Fibroblast of the aortic adventitia (primary cell): ENCODE measurements around the gene YJU2. TPM values are rescaled to one million over a fixed set of nuclear protein-coding genes. Genes with fewer than 3 reads are reported as not detected.
"Not testable (repeated sequence)": the region's sequence is repeated elsewhere in the genome, so short reads cannot be mapped to it uniquely, and the experiment has no call there.

Experiments used
- DNase-seq: peaks from one replicate; pipeline ENCODE4 v3.0.0-alpha.2; 2010; ENCODE audit warnings: low read depth
- H3K4me3 ChIP-seq: 2 replicates; pipeline ENCODE4 v1.5.1; 2011; ENCODE audit warnings: low read depth, mild to moderate bottlenecking, control low read depth, low read length, moderate library complexity
- total RNA-seq: library from RNA; depleted of rRNA; stranded (reverse); fragments of >200 nt; gene quantifications from 2 replicates; pipeline ENCODE4 v1.2.3, GENCODE V29; 2012; ENCODE audit warnings: low replicate concordance
- TF ChIP-seq, protein P1 (sequence below): IDR thresholded peaks from 2 replicates; pipeline ENCODE4 v1.5.1; 2011; ENCODE audit warnings: mild to moderate bottlenecking, low read length, control low read depth, inconsistent platforms; ENCODE audit not compliant: insufficient read depth

The YJU2 gene
- total RNA-seq, 1 donor = 17.2 TPM

DNA sequence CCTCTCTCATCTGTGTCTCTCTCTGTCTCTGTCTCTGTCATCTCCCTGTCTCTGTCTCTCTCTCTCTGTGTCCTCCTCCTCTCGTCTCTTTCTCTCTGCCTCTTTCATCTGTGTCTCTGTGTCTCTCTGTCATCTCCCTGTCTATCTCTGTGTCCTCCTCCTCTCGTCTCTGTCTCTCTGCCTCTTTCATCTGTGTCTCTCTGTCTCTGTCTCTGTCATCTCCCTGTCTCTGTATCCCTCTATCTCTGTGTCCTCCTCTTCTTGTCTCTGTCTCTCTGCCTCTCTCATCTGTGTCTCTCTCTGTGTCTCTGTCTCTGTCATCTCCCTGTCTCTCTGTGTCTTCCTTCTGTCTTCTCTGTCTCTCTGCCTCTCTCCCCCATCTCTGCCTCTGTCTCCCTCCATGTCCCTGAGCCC is 18.1 kb upstream of the YJU2 start:
- H3K4me3 ChIP-seq = no peak overlapping the region
- DNase-seq = no peak
- TF ChIP-seq, protein P1, sequence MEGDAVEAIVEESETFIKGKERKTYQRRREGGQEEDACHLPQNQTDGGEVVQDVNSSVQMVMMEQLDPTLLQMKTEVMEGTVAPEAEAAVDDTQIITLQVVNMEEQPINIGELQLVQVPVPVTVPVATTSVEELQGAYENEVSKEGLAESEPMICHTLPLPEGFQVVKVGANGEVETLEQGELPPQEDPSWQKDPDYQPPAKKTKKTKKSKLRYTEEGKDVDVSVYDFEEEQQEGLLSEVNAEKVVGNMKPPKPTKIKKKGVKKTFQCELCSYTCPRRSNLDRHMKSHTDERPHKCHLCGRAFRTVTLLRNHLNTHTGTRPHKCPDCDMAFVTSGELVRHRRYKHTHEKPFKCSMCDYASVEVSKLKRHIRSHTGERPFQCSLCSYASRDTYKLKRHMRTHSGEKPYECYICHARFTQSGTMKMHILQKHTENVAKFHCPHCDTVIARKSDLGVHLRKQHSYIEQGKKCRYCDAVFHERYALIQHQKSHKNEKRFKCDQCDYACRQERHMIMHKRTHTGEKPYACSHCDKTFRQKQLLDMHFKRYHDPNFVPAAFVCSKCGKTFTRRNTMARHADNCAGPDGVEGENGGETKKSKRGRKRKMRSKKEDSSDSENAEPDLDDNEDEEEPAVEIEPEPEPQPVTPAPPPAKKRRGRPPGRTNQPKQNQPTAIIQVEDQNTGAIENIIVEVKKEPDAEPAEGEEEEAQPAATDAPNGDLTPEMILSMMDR = no peak

DNA sequence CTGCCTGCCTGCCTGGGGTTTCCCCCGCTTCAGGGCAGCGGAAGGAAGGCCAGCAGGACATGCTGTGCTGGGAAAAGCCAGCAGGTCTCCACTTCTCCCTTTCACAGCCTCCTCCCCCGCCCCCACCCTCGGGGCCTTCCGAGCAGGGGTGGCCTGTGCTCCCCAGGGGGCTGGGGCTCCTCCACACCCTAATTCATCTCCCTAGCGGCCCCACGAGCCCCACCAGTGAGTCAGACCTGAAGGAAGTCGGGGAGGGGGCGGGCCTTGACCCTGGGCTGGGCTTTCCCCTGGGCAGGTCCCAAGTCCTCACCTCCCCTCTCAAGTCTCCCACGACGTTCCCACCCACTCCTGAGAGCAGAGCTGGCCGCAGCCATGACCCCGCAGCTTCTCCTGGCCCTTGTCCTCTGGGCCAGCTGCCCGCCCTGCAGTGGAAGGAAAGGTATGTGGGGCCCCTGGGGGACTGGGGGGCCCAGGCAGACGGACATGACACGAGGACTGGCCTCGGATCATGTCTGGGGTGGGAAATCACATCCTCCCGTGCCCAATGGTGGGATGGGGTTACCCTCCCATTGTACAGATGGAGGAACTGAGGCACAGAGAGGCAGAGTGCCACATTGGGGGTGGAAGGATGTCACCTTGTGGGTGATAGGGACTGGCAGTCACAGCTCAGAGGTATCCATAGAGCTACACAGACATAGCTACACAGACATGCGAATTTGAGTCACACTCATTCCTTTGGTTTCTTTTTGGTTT is 17.5 kb upstream of the YJU2 start, which contains the start of gene EBI3:
Gene EBI3, plus strand, starts transcription at position 345 of the 753 bp plus-strand sequence. Its CDS starts 28 bp downstream, at position 373.
- TF ChIP-seq, protein P1 = no peak
- peak; percentile 32 for DNase-seq

DNA sequence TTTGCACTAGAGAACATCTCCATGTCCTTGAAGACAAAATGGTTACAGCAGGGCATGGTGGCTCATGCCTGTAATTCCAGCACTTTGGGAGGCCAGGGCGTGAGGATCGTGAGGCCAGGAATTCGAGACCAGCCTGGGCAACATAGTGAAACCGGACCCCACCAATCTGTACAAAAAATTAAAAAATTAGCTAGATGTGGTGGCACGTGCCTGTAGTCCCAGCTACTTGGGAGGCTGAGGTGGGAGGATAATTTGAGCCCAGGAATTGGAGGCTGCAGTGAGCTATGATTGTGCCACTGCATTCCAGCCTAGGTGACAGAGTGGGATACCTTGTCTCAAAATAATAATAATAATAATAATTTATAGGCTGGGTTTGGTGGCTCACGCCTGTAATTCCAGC is 16.6 kb upstream of the YJU2 start:
- not testable (repeated sequence) for H3K4me3 ChIP-seq, DNase-seq

More for the DNA sequence above, 17.5 kb upstream of the YJU2 start, which contains the start of gene EBI3:
- no peak within 1 kb of the TSS for H3K4me3 ChIP-seq

DNA sequence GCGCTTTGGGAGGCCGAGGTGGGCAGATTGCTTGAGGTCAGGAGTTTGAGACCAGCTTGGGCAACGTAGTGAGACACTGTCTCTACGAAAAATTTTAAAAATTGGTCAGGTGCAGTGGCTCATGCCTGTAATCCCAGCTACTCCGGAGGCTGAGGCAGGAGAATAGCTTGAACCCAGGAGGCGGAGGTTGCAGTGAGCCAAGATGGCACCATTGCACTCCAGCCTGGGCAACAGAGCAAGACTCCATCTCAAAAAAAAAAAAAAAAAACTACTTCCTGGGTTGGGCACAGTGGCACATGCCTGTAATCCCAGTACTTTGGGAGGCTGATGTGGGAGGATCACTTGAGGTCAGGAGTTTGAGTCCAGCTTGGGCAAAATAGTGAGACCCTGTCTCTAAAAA is 15.4 kb upstream of the YJU2 start:
- DNase-seq = not testable (repeated sequence)

DNA sequence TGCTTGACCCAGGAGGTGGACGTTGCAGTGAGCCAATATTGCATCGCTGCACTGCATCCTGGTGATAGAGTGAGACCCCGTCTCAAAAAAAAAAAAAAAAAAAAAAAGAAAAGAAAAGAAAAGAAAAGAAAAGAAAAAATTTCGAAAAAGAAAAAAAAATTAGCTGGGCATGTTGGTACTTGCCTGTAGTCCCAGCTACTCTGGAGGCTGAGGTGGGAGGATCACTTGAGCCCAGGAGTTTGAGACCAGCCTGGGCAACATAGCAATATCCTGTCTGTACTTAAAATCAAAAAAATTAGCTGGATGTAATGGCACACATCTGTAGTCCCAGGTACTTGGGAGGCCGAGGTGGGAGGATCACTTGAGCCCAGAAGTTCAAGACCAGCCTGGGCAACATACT is 14.7 kb upstream of the YJU2 start:
- not testable (repeated sequence) for H3K4me3 ChIP-seq, DNase-seq

More for the DNA sequence above, 15.4 kb upstream of the YJU2 start:
- H3K4me3 ChIP-seq = not testable (repeated sequence)

DNA sequence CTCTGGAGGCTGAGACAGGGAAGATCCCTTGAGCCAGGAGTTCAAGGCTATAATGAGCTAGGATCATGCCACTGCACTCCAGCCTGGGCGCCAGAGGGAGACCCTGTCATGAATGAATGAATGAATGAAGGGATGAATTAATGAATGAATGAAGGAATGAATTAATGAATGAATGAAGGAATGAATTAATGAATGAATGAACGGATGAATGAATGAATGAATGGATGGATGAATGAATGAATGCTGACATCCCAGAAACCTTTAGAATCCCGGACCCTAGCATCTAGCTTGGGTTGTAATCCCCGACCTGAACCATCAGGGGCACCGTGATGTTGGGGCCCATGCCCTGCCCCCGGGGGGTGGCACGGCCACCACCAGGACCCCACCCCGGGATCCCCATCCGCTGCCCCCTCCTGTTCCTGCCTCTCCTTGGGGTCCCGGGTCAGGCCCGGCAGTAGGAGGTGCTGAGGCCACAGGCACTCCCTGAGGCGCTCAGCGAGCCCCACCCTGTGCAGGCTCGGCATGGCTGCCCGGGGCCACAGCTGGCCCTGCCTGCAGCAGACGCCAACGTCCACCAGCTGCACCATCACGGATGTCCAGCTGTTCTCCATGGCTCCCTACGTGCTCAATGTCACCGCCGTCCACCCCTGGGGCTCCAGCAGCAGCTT is 14.1 kb upstream of the YJU2 start:
- TF ChIP-seq, protein P1 = no peak
- no peak overlapping the region for H3K4me3 ChIP-seq
- no peak for DNase-seq

DNA sequence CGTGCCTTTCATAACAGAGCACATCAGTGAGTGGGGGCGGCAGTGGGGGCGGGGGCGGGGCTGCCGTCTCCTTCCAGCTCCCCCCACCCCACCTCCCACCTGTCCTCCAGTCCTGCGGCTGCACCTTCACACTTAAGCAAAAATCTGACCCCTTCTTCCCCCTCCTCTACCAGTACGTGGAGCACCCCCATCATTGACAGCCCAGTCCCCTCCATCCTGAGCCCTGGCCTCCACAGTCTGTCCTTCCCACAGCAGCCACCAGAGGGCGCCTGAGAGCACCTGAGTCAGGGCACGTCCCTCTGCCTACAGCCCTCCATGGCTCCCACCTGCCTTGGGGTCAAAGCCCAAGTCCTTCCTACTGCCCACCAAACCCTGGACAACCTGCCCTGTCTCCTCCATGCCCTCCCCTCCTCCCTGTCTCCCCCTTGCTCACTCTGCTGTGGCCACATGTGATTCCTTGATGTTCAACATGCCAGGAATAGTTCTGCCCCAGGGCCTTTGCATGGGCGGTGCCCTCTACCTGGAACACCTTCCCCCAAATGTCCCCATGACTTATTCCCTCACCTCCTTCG is 13.5 kb upstream of the YJU2 start:
- TF ChIP-seq, protein P1 = peak; percentile 87
- DNase-seq = peak; percentile 33
- H3K4me3 ChIP-seq = no peak overlapping the region

DNA sequence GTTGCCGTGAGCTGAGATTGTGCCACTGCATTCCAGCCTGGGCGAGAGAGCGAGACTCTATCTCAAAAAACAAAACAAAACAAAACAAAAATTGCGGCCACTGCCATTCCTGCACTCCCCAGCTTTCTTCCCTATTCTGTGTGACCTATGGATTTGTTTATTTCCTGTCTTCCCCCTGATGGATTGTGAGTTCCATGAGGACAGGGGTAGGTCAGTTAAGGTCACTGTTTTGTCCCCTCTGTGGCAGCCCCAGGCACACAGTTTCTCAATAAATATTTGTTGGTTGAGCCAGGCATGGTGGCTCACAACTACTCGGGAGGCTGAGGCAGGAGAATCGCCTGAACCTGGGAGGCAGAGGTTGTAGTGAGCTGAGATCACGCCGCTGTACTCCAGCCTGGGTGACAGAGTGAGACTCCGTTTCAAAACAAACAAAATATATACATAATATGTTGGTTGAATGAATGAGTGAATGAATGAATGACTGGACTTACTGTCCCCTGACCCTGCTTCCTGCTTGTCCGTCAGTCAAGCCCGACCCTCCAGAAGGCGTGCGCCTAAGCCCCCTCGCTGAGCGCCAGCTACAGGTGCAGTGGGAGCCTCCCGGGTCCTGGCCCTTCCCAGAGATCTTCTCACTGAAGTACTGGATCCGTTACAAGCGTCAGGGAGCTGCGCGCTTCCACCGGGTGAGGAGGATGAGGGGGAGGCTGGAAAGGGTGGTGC is 12.6 kb upstream of the YJU2 start:
- no peak for DNase-seq
- TF ChIP-seq, protein P1 = no peak
- H3K4me3 ChIP-seq = no peak overlapping the region
